Measurements from ENCODE around the gene PIWIL4. TPM values are rescaled to one million over a fixed set of nuclear protein-coding genes. Genes with fewer than 3 reads are reported as not detected.
A peak's percentile ranks its signal among the peaks of the same experiment; 100 is the strongest.

Gene PIWIL4
- total RNA-seq, 2 experiments from 2014 or later, result 0.15 to 0.22 TPM

- BruUV-seq (replicated peaks), result no TSS peak
- H3K36me3 ChIP-seq (ENCODE audit: insufficient read depth, low read length), result no peaks in the 10 kb centered on the region
- DNase-seq (ENCODE audit: low spot score), result peak; percentile 75
- peak overlapping the region; percentile 25 for H3K4me3 ChIP-seq (ENCODE audit: low read depth, low read length, poor library complexity, severe bottlenecking)
- peak overlapping the region; percentile 76 for H2AFZ ChIP-seq (ENCODE audit: low read length)
- no peaks in the 10 kb centered on the region for H4K20me1 ChIP-seq (ENCODE audit: insufficient read depth, low read length)
- intact Hi-C loops (cut with micrococcal nuclease; ENCODE audit: unreplicated experiment), result loop anchor here (1.0 to 10.0 kb wide), 2 partner anchors 83 to 462 kb away; partner anchors contain the start of gene SRSF8
- no peaks in the 10 kb centered on the region for H3K9me2 ChIP-seq (ENCODE audit: insufficient read depth, low read length)
- peaks cover 19% of the 10 kb centered on the region for H3K4me1 ChIP-seq (ENCODE audit: insufficient read depth, low read length, poor library complexity, severe bottlenecking)
- H3K27ac ChIP-seq (ENCODE audit: low read depth, low read length, poor library complexity, severe bottlenecking), result peak overlapping the region; percentile 61
- no peaks in the 10 kb centered on the region for H3K9me3 ChIP-seq (ENCODE audit: low read length)
- ChIA-PET CTCF (ENCODE audit: unreplicated experiment) (interaction anchor here (1.2 kb wide), 1 partner anchor 86 kb away, joined by 3 read pairs; no protein-coding TSS in a partner anchor), POLR2A (interaction anchor here (0.7 to 2.1 kb wide), 10 partner anchors 10 to 324 kb away, joined by 3 to 8 read pairs (median 4); no protein-coding TSS in a partner anchor)
- no peaks in the 10 kb centered on the region for H3K79me2 ChIP-seq (ENCODE audit: insufficient read depth, low read depth, low read length)
- TF ChIP-seq, protein P1, sequence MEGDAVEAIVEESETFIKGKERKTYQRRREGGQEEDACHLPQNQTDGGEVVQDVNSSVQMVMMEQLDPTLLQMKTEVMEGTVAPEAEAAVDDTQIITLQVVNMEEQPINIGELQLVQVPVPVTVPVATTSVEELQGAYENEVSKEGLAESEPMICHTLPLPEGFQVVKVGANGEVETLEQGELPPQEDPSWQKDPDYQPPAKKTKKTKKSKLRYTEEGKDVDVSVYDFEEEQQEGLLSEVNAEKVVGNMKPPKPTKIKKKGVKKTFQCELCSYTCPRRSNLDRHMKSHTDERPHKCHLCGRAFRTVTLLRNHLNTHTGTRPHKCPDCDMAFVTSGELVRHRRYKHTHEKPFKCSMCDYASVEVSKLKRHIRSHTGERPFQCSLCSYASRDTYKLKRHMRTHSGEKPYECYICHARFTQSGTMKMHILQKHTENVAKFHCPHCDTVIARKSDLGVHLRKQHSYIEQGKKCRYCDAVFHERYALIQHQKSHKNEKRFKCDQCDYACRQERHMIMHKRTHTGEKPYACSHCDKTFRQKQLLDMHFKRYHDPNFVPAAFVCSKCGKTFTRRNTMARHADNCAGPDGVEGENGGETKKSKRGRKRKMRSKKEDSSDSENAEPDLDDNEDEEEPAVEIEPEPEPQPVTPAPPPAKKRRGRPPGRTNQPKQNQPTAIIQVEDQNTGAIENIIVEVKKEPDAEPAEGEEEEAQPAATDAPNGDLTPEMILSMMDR (conservative IDR thresholded peaks at IDR 0.05; ENCODE audit: low read length), result peak; percentile 75
- TF ChIP-seq EZH2phosphoT487 (IDR thresholded peaks at IDR 0.05; ENCODE audit: borderline replicate concordance, low read depth, low read length), result no peak
- H3K4me2 ChIP-seq (ENCODE audit: low read length), result peak overlapping the region; percentile 57
Measured at GRCh38 chr11:94602430-94603372, 35.5 kb downstream of the PIWIL4 start.

- Histone ChIP-seq H3K27ac (ENCODE audit: low read depth, low read length, poor library complexity, severe bottlenecking) (peak overlapping the region; percentile 61), H2AFZ (ENCODE audit: low read length) (peak overlapping the region; percentile 76; the same call in 1 of the 2 replicates), H3K4me2 (ENCODE audit: low read length) (peak overlapping the region; percentile 57), H4K20me1 (ENCODE audit: insufficient read depth, low read length) (no peaks in the 10 kb centered on the region), H3K36me3 (ENCODE audit: insufficient read depth, low read length) (no peaks in the 10 kb centered on the region), H3K4me3 (ENCODE audit: low read depth, low read length, poor library complexity, severe bottlenecking) (no peak overlapping the region), H3K4me1 (ENCODE audit: insufficient read depth, low read length, poor library complexity, severe bottlenecking) (peaks cover 19% of the 10 kb centered on the region), H3K9me2 (ENCODE audit: insufficient read depth, low read length) (no peaks in the 10 kb centered on the region), H3K79me2 (ENCODE audit: insufficient read depth, low read depth, low read length) (no peaks in the 10 kb centered on the region), H3K9me3 (ENCODE audit: low read length) (no peaks in the 10 kb centered on the region)
- TF ChIP-seq EZH2phosphoT487 (IDR thresholded peaks at IDR 0.05; ENCODE audit: borderline replicate concordance, low read depth, low read length), result no peak
- TF ChIP-seq, protein P1 (conservative IDR thresholded peaks at IDR 0.05; ENCODE audit: low read length), result no peak
- BruUV-seq (replicated peaks), result no TSS peak
- CTCF ChIA-PET (ENCODE audit: unreplicated experiment), result interaction anchor here (1.0 to 1.2 kb wide), 2 partner anchors 77 to 87 kb away, joined by 3 read pairs; no protein-coding TSS in a partner anchor
- no peak for DNase-seq (ENCODE audit: low spot score)
- POLR2A ChIA-PET, result interaction anchor here (0.9 to 2.1 kb wide), 9 partner anchors 10 to 323 kb away, joined by 3 to 8 read pairs (median 4); no protein-coding TSS in a partner anchor
- intact Hi-C loops (cut with micrococcal nuclease; ENCODE audit: unreplicated experiment), result loop anchor here (1.0 to 10.0 kb wide), 2 partner anchors 84 to 461 kb away; partner anchors contain the start of gene SRSF8
Measured at GRCh38 chr11:94603587-94603986, 36.4 kb downstream of the PIWIL4 start.
